GM10266 (cell line): ENCODE data around the gene INAFM2.

Source experiments
- DNase-seq: peaks from one replicate; pipeline ENCODE4 v3.0.0; 2012; ENCODE audit errors: extremely low spot score
- TF ChIP-seq, protein P1 (sequence below): IDR thresholded peaks from 2 replicates; pipeline ENCODE4 v1.5.1; 2012; ENCODE audit warnings: mild to moderate bottlenecking, low read depth; ENCODE audit not compliant: control insufficient read depth, insufficient read depth; ENCODE audit errors: missing control alignments

Gene INAFM2

DNA sequence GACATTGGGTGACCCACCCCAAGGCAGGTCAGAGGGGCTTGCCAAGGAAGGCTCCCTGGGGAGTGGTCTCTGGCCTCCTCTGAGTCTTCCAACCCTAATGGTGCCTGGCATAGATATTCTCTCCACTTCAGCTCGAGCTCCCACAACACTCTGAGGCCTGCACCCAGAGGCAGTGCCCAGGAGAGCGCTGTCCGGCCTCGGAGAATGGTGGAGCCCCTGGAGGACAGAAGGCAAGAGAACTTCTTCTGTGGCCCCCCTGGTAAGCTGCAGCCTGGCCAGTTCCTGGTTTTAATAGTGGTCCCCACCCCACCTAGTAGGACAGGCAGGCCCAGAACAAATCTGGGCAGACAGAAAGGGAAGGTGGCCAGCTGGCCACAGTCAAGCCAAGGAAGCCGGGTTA lies 41.5 kb downstream of the INAFM2 start:
- TF ChIP-seq, protein P1, sequence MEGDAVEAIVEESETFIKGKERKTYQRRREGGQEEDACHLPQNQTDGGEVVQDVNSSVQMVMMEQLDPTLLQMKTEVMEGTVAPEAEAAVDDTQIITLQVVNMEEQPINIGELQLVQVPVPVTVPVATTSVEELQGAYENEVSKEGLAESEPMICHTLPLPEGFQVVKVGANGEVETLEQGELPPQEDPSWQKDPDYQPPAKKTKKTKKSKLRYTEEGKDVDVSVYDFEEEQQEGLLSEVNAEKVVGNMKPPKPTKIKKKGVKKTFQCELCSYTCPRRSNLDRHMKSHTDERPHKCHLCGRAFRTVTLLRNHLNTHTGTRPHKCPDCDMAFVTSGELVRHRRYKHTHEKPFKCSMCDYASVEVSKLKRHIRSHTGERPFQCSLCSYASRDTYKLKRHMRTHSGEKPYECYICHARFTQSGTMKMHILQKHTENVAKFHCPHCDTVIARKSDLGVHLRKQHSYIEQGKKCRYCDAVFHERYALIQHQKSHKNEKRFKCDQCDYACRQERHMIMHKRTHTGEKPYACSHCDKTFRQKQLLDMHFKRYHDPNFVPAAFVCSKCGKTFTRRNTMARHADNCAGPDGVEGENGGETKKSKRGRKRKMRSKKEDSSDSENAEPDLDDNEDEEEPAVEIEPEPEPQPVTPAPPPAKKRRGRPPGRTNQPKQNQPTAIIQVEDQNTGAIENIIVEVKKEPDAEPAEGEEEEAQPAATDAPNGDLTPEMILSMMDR = no peak
- DNase-seq = no peak

DNA sequence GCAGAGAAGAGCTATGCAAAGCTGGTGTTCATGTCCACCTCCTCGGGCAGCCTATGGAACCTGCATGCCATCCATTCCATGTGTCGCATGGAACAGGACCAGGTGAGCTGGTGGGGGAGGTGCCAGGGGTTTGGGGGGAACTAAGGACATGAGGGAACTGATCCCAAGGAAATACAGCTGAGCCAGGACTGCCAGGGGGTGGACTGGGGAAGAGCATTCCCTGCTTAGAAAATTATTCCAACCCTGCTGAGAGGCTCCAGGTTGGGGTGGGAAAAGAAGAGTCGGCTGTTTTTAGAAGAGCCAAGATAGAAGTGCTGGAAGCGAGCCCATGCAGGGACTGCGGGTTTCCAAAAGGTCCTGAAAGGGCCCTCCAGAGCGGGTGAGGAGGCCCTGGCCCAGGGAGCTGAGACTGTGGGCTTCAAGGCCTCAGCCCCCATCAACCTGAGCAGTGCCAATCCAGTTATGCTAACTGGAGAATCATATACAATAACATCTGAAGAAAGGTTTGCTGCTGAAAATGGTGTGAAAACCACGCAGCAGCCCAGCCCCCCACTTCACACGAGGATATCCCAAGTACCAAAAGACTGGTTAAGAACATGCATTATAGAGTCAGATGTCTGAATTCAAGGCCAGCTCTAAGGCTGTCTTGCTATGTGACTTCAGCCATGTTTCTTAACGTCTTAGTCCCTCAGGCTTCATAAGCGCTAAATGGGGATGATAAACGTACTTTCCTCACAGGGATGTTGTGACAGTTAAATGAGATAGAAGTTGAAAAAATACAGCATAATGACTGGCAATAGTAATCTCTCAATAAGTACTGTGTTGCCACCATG lies 42.3 kb downstream of the INAFM2 start:
- DNase-seq = no peak
- TF ChIP-seq, protein P1 = no peak

DNA sequence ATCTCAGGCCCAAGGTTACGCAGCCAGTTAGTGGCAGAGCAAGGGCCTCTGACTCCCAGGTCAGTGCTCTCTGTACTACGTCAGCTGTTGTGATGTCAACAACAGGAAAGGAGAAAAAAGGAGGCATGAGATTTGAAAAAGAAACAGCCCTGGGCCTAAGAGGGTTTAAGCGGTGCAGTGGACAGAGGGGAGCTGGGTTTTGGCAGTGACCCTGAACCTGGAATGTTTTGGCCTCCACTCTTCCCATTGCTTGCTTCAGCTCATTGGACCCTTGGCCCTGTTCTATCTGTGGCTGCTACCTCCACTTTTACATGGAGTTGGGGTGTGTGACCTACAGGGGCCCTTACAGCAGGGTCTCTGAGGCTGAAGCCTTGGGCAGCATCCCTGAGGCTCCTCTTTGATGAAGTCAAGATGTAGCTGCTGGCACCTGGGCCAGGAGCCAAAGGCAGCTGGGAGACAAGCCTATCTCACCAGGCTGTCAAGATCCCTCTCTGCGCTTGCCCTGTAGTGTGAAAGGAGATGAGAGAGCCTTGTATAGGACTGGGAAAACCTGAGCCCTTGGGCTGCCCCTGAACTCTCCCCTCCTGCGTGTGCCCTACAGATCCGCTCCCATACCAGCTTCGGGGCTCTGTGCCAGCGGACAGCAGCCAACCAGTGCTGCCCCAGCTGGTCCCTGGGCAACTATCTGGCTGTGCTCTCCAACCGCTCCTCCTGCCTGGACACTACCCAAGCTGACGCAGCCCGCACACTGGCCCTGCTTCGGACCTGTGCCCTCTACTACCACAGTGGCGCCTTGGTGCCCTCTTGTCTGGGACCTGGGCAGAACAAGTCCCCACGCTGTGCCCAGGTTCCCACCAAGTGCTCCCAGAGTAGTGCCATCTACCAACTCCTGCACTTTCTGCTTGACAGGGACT lies 43.2 kb downstream of the INAFM2 start:
- no peak for DNase-seq
- TF ChIP-seq, protein P1 = no peak

DNA sequence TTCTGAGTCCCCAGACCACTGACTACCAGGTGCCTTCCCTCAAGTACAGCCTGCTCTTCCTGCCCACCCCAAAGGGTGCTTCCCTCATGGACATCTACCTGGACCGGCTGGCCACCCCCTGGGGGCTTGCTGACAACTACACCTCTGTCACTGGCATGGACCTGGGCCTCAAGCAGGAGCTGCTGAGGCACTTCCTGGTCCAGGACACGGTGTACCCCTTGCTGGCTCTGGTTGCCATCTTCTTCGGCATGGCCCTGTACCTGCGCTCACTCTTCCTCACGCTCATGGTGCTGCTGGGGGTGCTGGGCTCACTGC lies 43.8 kb downstream of the INAFM2 start:
- TF ChIP-seq, protein P1 = no peak
- DNase-seq = no peak

DNA sequence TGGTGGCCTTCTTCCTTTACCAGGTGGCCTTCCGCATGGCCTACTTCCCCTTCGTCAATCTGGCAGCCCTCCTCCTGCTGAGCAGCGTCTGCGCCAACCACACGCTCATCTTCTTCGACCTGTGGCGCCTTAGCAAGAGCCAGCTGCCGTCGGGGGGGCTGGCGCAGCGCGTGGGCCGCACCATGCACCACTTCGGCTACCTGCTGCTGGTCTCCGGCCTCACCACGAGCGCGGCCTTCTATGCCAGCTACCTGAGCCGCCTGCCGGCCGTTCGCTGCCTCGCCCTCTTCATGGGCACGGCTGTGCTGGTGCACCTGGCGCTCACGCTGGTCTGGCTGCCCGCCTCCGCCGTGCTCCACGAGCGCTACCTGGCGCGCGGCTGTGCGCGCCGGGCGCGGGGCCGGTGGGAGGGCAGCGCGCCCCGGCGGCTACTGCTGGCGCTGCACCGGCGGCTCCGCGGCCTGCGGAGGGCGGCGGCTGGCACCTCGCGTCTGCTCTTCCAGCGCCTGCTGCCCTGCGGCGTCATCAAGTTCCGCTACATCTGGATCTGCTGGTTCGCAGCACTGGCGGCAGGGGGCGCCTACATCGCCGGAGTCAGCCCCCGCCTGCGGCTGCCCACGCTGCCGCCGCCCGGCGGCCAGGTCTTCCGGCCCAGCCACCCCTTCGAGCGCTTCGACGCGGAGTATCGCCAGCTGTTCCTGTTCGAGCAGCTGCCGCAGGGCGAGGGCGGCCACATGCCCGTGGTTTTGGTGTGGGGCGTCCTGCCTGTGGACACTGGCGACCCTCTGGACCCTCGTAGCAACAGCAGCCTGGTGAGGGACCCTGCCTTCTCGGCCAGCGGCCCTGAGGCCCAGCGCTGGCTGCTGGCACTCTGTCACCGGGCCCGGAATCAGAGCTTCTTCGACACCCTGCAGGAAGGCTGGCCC lies 44.5 kb downstream of the INAFM2 start:
- TF ChIP-seq, protein P1 = peak; percentile 87
- peak; percentile 94 for DNase-seq

DNA sequence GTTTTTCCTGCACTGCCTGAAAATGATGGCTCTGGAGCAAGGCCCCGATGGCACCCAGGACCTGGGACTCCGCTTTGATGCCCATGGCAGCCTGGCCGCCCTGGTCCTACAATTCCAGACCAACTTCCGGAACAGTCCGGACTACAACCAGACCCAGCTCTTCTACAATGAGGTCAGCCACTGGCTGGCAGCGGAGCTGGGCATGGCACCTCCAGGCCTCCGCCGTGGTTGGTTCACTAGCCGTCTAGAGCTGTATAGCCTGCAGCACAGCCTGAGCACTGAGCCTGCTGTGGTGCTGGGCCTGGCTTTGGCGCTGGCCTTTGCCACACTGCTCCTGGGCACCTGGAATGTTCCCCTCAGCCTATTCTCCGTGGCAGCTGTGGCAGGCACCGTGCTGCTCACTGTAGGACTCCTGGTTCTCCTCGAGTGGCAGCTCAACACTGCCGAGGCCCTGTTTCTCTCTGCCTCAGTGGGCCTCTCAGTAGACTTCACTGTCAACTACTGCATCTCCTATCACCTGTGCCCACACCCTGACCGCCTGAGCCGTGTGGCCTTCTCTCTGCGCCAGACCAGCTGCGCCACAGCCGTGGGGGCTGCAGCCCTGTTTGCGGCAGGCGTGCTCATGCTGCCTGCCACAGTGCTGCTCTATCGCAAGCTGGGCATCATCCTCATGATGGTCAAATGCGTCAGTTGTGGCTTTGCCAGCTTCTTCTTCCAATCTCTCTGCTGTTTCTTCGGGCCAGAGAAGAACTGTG lies 45.4 kb downstream of the INAFM2 start:
- TF ChIP-seq, protein P1 = no peak
- no peak for DNase-seq
